ENCODE results near the gene FGF3. TPM values are rescaled to one million over a fixed set of nuclear protein-coding genes. Genes with fewer than 3 reads are reported as not detected.

Gene FGF3
- total RNA-seq, 1 donor from 2014 or later = not detected

- TF ChIP-seq, protein P1, sequence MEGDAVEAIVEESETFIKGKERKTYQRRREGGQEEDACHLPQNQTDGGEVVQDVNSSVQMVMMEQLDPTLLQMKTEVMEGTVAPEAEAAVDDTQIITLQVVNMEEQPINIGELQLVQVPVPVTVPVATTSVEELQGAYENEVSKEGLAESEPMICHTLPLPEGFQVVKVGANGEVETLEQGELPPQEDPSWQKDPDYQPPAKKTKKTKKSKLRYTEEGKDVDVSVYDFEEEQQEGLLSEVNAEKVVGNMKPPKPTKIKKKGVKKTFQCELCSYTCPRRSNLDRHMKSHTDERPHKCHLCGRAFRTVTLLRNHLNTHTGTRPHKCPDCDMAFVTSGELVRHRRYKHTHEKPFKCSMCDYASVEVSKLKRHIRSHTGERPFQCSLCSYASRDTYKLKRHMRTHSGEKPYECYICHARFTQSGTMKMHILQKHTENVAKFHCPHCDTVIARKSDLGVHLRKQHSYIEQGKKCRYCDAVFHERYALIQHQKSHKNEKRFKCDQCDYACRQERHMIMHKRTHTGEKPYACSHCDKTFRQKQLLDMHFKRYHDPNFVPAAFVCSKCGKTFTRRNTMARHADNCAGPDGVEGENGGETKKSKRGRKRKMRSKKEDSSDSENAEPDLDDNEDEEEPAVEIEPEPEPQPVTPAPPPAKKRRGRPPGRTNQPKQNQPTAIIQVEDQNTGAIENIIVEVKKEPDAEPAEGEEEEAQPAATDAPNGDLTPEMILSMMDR (conservative IDR thresholded peaks at IDR 0.05; ENCODE audit: low read depth, low read length) = no peak
Measured at GRCh38 chr11:69837791-69838190, 18.6 kb upstream of the FGF3 start.

GRCh38 chr11:69836401-69836800 lies 17.2 kb upstream of the FGF3 start:
- no peak for DNase-seq (ENCODE audit: low read depth)
- no peak overlapping the region for H3K4me3 ChIP-seq (ENCODE audit: low read depth, low read length)
- TF ChIP-seq, protein P1 (conservative IDR thresholded peaks at IDR 0.05; ENCODE audit: low read depth, low read length) = no peak

More at GRCh38 chr11:69837791-69838190, 18.6 kb upstream of the FGF3 start:
- no peak overlapping the region for H3K4me3 ChIP-seq (ENCODE audit: low read depth, low read length)
- no peak for DNase-seq (ENCODE audit: low read depth)

DNA sequence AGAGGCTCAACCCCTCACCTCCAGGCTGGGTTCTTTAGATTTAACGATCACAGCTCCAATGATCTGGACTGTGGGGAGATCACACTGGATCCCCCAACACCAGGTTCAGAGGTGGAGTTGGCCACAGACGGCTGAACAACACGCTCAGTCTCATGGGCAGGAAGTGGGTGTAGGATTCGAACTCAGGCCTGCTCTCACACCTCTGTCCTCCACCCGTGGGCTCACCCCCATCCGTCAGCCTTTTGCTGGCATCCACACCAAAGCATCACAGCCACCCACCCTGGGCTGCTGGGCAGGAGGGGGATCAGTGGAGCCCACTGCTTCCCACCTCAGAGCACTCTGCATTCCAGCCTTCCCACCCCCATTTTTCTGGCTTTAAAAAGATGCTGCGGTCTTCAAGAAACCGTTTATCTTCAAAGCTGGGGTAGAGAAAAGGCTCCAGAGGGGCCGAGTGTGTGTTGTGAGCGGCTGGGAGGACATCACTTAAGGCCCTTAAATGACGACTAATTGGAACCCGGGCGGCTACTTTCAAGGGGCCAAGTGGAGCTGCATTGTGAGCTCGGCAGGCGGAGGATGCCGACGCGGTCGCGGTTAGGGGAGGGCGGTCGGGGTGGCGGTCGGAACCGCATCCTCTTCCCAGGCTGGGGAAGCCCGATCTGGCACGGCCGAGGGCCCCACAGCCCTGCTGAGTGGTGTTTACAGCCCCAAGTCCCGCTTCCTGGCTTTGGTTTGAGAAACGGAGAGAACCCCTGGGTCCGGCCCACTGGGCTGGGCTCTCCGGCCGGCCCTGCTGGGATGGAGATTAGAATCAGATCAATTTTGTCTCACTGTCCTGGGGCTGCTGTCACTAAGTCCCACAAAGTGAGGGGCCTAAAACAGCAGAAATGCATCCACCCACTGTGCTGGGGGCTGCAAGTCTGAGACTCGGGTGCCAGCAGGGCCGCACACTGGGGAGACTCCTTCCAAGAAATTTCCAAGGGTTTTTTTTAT lies 15.9 kb upstream of the FGF3 start:
- no peak for DNase-seq (ENCODE audit: low read depth)
- TF ChIP-seq, protein P1 (conservative IDR thresholded peaks at IDR 0.05; ENCODE audit: low read depth, low read length) = no peak
- no peak overlapping the region for H3K4me3 ChIP-seq (ENCODE audit: low read depth, low read length)

- TF ChIP-seq, protein P1 (conservative IDR thresholded peaks at IDR 0.05; ENCODE audit: low read depth, low read length) = no peak
- H3K4me3 ChIP-seq (ENCODE audit: low read depth, low read length) = no peak overlapping the region
- no peak for DNase-seq (ENCODE audit: low read depth)
Measured at GRCh38 chr11:69834251-69834650, 15.0 kb upstream of the FGF3 start.

GRCh38 chr11:69832561-69833413 lies 13.6 kb upstream of the FGF3 start:
- no peak overlapping the region for H3K4me3 ChIP-seq (ENCODE audit: low read depth, low read length)
- no peak for DNase-seq (ENCODE audit: low read depth)
- TF ChIP-seq, protein P1 (conservative IDR thresholded peaks at IDR 0.05; ENCODE audit: low read depth, low read length) = no peak

DNA sequence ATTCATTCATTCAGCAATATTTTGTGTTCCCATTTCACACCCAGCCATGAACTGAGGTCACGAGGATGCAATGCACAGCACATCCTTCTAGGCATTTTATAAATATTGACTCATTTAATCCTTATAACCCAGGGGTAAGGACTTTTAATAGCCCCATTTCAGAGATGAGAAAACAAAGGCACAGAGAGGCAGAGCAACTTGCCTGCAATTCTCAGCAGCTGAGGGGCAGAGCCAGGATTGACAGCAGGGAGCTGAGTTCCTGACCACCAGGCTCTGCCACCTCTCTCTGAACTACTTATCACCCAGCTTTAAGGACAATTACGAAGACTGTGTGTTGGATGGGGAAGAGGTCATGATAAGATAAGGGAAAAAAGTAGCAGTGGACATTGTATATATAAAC lies 12.8 kb upstream of the FGF3 start:
- H3K4me3 ChIP-seq (ENCODE audit: low read depth, low read length) = no peak overlapping the region
- TF ChIP-seq, protein P1 (conservative IDR thresholded peaks at IDR 0.05; ENCODE audit: low read depth, low read length) = no peak
- no peak for DNase-seq (ENCODE audit: low read depth)

All from epithelial cell of proximal tubule (primary cell).